EH (cell line): ENCODE measurements around the gene FAM219A.
"Not testable (repeated sequence)": the region's sequence is repeated elsewhere in the genome, so short reads cannot be mapped to it uniquely, and the experiment has no call there.

Experiments
- DNase-seq: peaks from one replicate; pipeline ENCODE4 v3.0.0-alpha.2; 2015; ENCODE audit warnings: low read depth

FAM219A gene

GRCh38 chr9:34376596-34377403 lies 81.6 kb downstream of the FAM219A start, which contains the start of gene MYORG:
Gene MYORG (minus strand): TSS chr9:34376898. CDS start chr9:34372943, 3,955 bp downstream.
- peak; percentile 92 for DNase-seq

GRCh38 chr9:34375901-34376595 lies 82.3 kb downstream of the FAM219A start:
- peak; percentile 20 for DNase-seq

- DNase-seq: no peak
Observed at GRCh38 chr9:34374905-34375552, 83.3 kb downstream of the FAM219A start.

- no peak for DNase-seq
Observed at GRCh38 chr9:34374339-34374738, 84.0 kb downstream of the FAM219A start.

- no peak for DNase-seq
Observed at GRCh38 chr9:34373749-34374148, 84.6 kb downstream of the FAM219A start.

- no peak for DNase-seq
Observed at GRCh38 chr9:34372467-34373011, 85.8 kb downstream of the FAM219A start.

- no peak for DNase-seq
Observed at GRCh38 chr9:34371886-34372466, 86.4 kb downstream of the FAM219A start.

GRCh38 chr9:34370970-34371880 lies 87.1 kb downstream of the FAM219A start:
- DNase-seq: peak; percentile 32

GRCh38 chr9:34370335-34370969 lies 87.9 kb downstream of the FAM219A start:
- no peak for DNase-seq

- DNase-seq: no peak
Observed at GRCh38 chr9:34369636-34370035, 88.7 kb downstream of the FAM219A start.

- not testable (repeated sequence) for DNase-seq
Observed at GRCh38 chr9:34368796-34369195, 89.6 kb downstream of the FAM219A start.

GRCh38 chr9:34367751-34368410 lies 90.5 kb downstream of the FAM219A start:
- not testable (repeated sequence) for DNase-seq

GRCh38 chr9:34366365-34366764 lies 92.0 kb downstream of the FAM219A start:
- DNase-seq: no peak

GRCh38 chr9:34365282-34365681 lies 93.1 kb downstream of the FAM219A start:
- DNase-seq: no peak

- no peak for DNase-seq
Observed at GRCh38 chr9:34363619-34364351, 94.6 kb downstream of the FAM219A start.

GRCh38 chr9:34362614-34363214 lies 95.7 kb downstream of the FAM219A start:
- DNase-seq: no peak

GRCh38 chr9:34352957-34353356 lies 105.4 kb downstream of the FAM219A start:
- DNase-seq: not testable (repeated sequence)

GRCh38 chr9:34352122-34352652 lies 106.2 kb downstream of the FAM219A start:
- not testable (repeated sequence) for DNase-seq
